CD4-positive, alpha-beta memory T cell (primary cell): ENCODE measurements around the gene USP47. TPM values are rescaled to one million over a fixed set of nuclear protein-coding genes. Genes with fewer than 3 reads are reported as not detected.

Experiments used
- CTCF ChIA-PET: fragments of 350-600 bp; sonication (Branson Sonifier 250); formaldehyde crosslinking; loops from one replicate; lab custom pipeline; 2021; ENCODE audit warnings: inconsistent platforms; ENCODE audit not compliant: partially characterized antibody; lab: Charles Lee
- POLR2A ChIA-PET: fragments of 350-600 bp; sonication (Branson Sonifier 250); formaldehyde crosslinking; loops from one replicate; lab custom pipeline; 2021; ENCODE audit not compliant: partially characterized antibody; lab: Charles Lee
- DNase-seq, 5 donors: peaks; one replicate each; pipeline versions ENCODE4 v3.0.0 to v3.0.0-alpha.2; 2020 to 2022; ENCODE audit warnings: mixed read lengths in 1 of 5
- H3K27ac ChIP-seq: one replicate; pipeline ENCODE4 v1.7.0; 2013; ENCODE audit warnings: low read depth, low read length
- H3K27me3 ChIP-seq: 2 replicates; pipeline ENCODE4 v1.7.0; 2013; ENCODE audit warnings: mild to moderate bottlenecking, low read length, moderate library complexity; ENCODE audit not compliant: insufficient read depth
- H3K36me3 ChIP-seq: 2 replicates; pipeline ENCODE4 v1.7.0; 2013; ENCODE audit warnings: mild to moderate bottlenecking, low read length, moderate library complexity; ENCODE audit not compliant: insufficient read depth
- H3K4me1 ChIP-seq: 2 replicates; pipeline ENCODE4 v1.7.0; 2013; ENCODE audit warnings: mild to moderate bottlenecking, low read length, moderate library complexity; ENCODE audit not compliant: insufficient read depth
- H3K4me3 ChIP-seq, 2 donors: one replicate each; pipeline ENCODE4 v1.7.0; 2013; ENCODE audit warnings: low read length in 2 of 2, mild to moderate bottlenecking in 1 of 2
- H3K9me3 ChIP-seq, 2 donors: one replicate each; pipeline ENCODE4 v1.7.0; 2013; ENCODE audit warnings: low read length in 2 of 2, control low read depth in 1 of 2; ENCODE audit not compliant: control insufficient read depth in 1 of 2
- H3K27ac Mint-ChIP-seq, 7 donors: one replicate each; pipeline ENCODE4 v1.8.0; 2020 to 2021; ENCODE audit warnings: mixed read lengths in 7 of 7, mild to moderate bottlenecking in 6 of 7, inconsistent platforms in 3 of 7, moderate library complexity in 3 of 7
- H3K27me3 Mint-ChIP-seq, 2 donors: one replicate each; pipeline ENCODE4 v1.8.0; 2020 to 2021; ENCODE audit warnings: mixed read lengths in 2 of 2
- H3K36me3 Mint-ChIP-seq, 2 donors: one replicate each; pipeline ENCODE4 v1.8.0; 2020 to 2021; ENCODE audit warnings: mixed read lengths in 2 of 2, inconsistent platforms in 1 of 2, mild to moderate bottlenecking in 1 of 2
- H3K4me1 Mint-ChIP-seq, 4 donors: one replicate each; pipeline ENCODE4 v1.8.0; 2020 to 2021; ENCODE audit warnings: mixed read lengths in 4 of 4, mild to moderate bottlenecking in 1 of 4
- H3K4me3 Mint-ChIP-seq, 8 donors: one replicate each; pipeline ENCODE4 v1.8.0; 2020 to 2021; ENCODE audit warnings: mixed read lengths in 8 of 8, mild to moderate bottlenecking in 7 of 8, moderate library complexity in 6 of 8, inconsistent platforms in 3 of 8
- H3K9me3 Mint-ChIP-seq, 8 donors: one replicate each; pipeline ENCODE4 v1.8.0; 2020 to 2021; ENCODE audit warnings: mixed read lengths in 8 of 8, mild to moderate bottlenecking in 5 of 8, inconsistent platforms in 3 of 8, moderate library complexity in 1 of 8
- intact Hi-C: fragments of 100-400 bp; cut with micrococcal nuclease; formaldehyde crosslinking; loops from one replicate; pipeline ENCODE4 v1.15.1; 2023
- polyA plus RNA-seq, 2 donors: library from polyadenylated mRNA; unstranded; fragments of 300-500 nt; fragmentation: Illumina TruSeq; gene quantifications; one replicate each; pipeline ENCODE4 v1.2.3, GENCODE V29; 2021
- total RNA-seq, 2 experiments: library from RNA; stranded (reverse); gene quantifications; one replicate each; pipeline ENCODE4 v1.2.3, GENCODE V29; 2021

USP47 gene
- total and polyA plus RNA-seq, 4 experiments from 2014 or later = 43.7 to 65.9 (median 56.9) TPM

GRCh38 chr11:11988099-11988651 lies 146.4 kb downstream of the USP47 start:
- Histone ChIP-seq H3K27me3 (no peaks in the 10 kb centered on the region), H3K4me1 (no peaks in the 10 kb centered on the region), H3K9me3 (no peaks in the 10 kb centered on the region), H3K36me3 (no peaks in the 10 kb centered on the region), H3K4me3 (no peak overlapping the region), H3K27ac (no peak overlapping the region)
- Mint-ChIP-seq H3K27ac (peak overlapping the region in 1 of 7 donors; percentile 65), H3K4me1 (peaks cover 0 to 6% (median 4%) of the 10 kb centered on the region in 4 donors), H3K27me3 (peaks cover 2 to 4% of the 10 kb centered on the region in 2 donors), H3K36me3 (no peaks in the 10 kb centered on the region), H3K4me3 (no peak overlapping the region), H3K9me3 (no peaks in the 10 kb centered on the region)
- DNase-seq = no peak
- ChIA-PET CTCF (no interaction called here), POLR2A (no interaction called here)
- intact Hi-C loops = no loop called here

DNA sequence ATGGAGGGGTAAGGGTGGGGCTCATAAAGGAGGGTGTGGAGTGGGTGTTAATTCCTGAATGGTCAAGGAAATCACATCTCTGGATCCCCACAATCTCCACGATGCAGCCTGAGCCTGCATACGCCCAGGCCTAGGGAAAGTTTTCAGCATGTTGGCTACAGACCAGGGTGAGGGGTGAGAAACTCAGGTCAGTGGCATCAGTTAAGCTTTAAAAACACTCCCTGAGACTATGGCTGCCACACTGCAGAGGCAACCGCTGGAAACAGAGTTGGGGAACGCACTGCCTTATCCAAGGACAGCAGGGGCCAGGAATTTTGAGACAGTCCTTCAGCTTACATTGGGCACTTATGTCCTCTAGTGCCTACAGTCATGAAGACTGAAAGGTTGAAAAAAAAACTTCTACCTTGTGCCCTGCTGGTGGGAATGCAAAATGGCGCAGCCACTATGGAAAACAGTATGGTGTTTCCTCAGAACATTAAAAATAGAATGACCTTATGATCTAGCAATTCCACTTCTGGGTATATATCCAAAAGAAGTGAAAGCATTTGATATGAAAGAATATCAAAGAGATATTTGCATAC lies 147.0 kb downstream of the USP47 start:
- no peaks in the 10 kb centered on the region for H3K9me3 Mint-ChIP-seq
- no peak overlapping the region for H3K27ac Mint-ChIP-seq
- Histone ChIP-seq H3K27me3 (no peaks in the 10 kb centered on the region), H3K36me3 (no peaks in the 10 kb centered on the region), H3K4me1 (no peaks in the 10 kb centered on the region), H3K4me3 (no peak overlapping the region), H3K9me3 (no peaks in the 10 kb centered on the region), H3K27ac (no peak overlapping the region)
- H3K27me3 Mint-ChIP-seq = peaks cover 4 to 5% of the 10 kb centered on the region in 2 donors
- H3K4me3 Mint-ChIP-seq = no peak overlapping the region
- POLR2A ChIA-PET = no interaction called here
- H3K36me3 Mint-ChIP-seq = no peaks in the 10 kb centered on the region
- no peak for DNase-seq
- intact Hi-C loops = no loop called here
- CTCF ChIA-PET = no interaction called here
- peaks cover 0 to 6% (median 4%) of the 10 kb centered on the region in 4 donors for H3K4me1 Mint-ChIP-seq

DNA sequence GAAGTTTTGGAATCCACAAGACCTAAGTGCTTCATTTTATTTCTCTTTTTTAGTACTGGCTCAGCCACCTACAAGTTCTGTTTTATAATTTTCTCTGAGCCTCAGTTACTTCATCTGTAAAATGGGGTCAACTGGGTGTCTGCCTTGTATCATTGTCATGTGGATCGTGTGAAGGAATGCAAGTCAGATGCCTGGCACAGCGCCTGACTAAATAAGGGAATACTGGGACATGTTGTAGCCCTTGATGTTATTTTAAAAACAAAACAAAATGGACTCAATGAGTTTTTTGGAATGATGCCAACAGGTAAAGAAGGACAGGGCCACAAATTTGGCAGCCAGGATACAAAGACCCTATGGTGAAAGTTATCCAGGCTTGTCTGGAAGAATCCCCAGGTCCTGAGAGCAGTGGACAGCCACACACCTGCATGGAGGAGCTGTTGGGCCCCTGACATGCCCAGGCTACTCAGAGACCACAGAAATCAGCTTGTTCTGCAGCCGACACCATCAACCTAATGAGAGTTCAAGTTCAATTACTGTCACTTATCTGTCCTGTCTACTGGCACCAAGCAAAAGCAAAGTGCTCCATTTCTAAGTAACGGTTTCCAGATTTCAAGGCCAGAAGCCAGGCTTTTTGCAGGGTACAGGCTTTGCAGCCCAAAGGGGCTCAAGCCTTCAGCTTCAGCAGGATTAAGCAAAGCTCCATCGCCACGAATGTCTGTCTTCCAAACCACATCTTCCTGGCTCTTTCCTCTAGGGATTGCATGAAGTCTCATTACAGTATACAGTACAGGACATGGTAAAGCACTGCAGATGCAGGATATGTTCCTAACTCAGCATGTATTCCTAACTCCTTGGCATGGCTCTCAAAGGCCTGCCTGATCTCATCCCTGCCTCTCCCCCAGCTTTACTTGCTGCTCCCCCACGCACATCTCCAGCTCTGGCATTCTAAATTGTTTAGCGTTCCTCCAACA lies 148.3 kb downstream of the USP47 start:
- no peak overlapping the region for H3K27ac Mint-ChIP-seq
- H3K4me3 Mint-ChIP-seq = no peak overlapping the region
- H3K36me3 Mint-ChIP-seq = no peaks in the 10 kb centered on the region
- no peak overlapping the region for H3K4me3 ChIP-seq
- no peaks in the 10 kb centered on the region for H3K36me3 ChIP-seq
- H3K9me3 ChIP-seq = no peaks in the 10 kb centered on the region
- H3K27me3 ChIP-seq = no peaks in the 10 kb centered on the region
- intact Hi-C loops = no loop called here
- no peak for DNase-seq
- peaks cover 0 to 6% (median 4%) of the 10 kb centered on the region in 4 donors for H3K4me1 Mint-ChIP-seq
- H3K27me3 Mint-ChIP-seq = peaks cover 6 to 8% of the 10 kb centered on the region in 2 donors
- ChIA-PET POLR2A (no interaction called here), CTCF (interaction anchor here (0.9 kb wide), 1 partner anchor 15 kb away, joined by 3 read pairs; no protein-coding TSS in a partner anchor)
- no peaks in the 10 kb centered on the region for H3K9me3 Mint-ChIP-seq
- no peak overlapping the region for H3K27ac ChIP-seq
- no peaks in the 10 kb centered on the region for H3K4me1 ChIP-seq

GRCh38 chr11:11992257-11993212 lies 150.8 kb downstream of the USP47 start:
- Mint-ChIP-seq H3K27ac (no peak overlapping the region), H3K4me3 (no peak overlapping the region), H3K4me1 (peaks cover 4 to 6% (median 5%) of the 10 kb centered on the region in 4 donors), H3K27me3 (peaks cover 12 to 15% of the 10 kb centered on the region in 2 donors), H3K9me3 (no peaks in the 10 kb centered on the region), H3K36me3 (no peaks in the 10 kb centered on the region)
- CTCF ChIA-PET = no interaction called here
- DNase-seq = no peak
- H3K36me3 ChIP-seq = no peaks in the 10 kb centered on the region
- no peak overlapping the region for H3K4me3 ChIP-seq
- no peaks in the 10 kb centered on the region for H3K9me3 ChIP-seq
- no peaks in the 10 kb centered on the region for H3K27me3 ChIP-seq
- no peak overlapping the region for H3K27ac ChIP-seq
- intact Hi-C loops = no loop called here
- POLR2A ChIA-PET = no interaction called here
- H3K4me1 ChIP-seq = peaks cover 4% of the 10 kb centered on the region

GRCh38 chr11:11993839-11994238 lies 152.1 kb downstream of the USP47 start:
- Mint-ChIP-seq H3K4me3 (no peak overlapping the region), H3K27me3 (peaks cover 12 to 15% of the 10 kb centered on the region in 2 donors), H3K9me3 (no peaks in the 10 kb centered on the region), H3K36me3 (no peaks in the 10 kb centered on the region), H3K27ac (no peak overlapping the region), H3K4me1 (peaks cover 9 to 19% (median 11%) of the 10 kb centered on the region in 4 donors)
- no peak overlapping the region for H3K4me3 ChIP-seq
- no peaks in the 10 kb centered on the region for H3K9me3 ChIP-seq
- H3K27me3 ChIP-seq = no peaks in the 10 kb centered on the region
- intact Hi-C loops = no loop called here
- peaks cover 11% of the 10 kb centered on the region for H3K4me1 ChIP-seq
- ChIA-PET POLR2A (no interaction called here), CTCF (no interaction called here)
- DNase-seq = no peak
- no peaks in the 10 kb centered on the region for H3K36me3 ChIP-seq
- no peak overlapping the region for H3K27ac ChIP-seq

- H3K27ac Mint-ChIP-seq = peak overlapping the region in 2 of 7 donors; percentile 19 to 38
- intact Hi-C loops = no loop called here
Measured at GRCh38 chr11:11995601-11996000, 153.8 kb downstream of the USP47 start.

More at GRCh38 chr11:11995601-11996000, 153.8 kb downstream of the USP47 start:
- no peaks in the 10 kb centered on the region for H3K36me3 ChIP-seq
- Mint-ChIP-seq H3K27me3 (peaks cover 10 to 17% of the 10 kb centered on the region in 2 donors), H3K36me3 (no peaks in the 10 kb centered on the region), H3K4me1 (peaks cover 13 to 22% (median 14%) of the 10 kb centered on the region in 4 donors), H3K9me3 (no peaks in the 10 kb centered on the region), H3K4me3 (no peak overlapping the region)
- H3K27me3 ChIP-seq = no peaks in the 10 kb centered on the region
- H3K4me1 ChIP-seq = peaks cover 11% of the 10 kb centered on the region
- peak in 1 of 5 donors; percentile 25 for DNase-seq
- CTCF ChIA-PET = interaction anchor here (1.0 kb wide), 1 partner anchor 29 kb away, joined by 3 read pairs; no protein-coding TSS in a partner anchor
- POLR2A ChIA-PET = no interaction called here
- H3K27ac ChIP-seq = no peak overlapping the region
- H3K4me3 ChIP-seq = no peak overlapping the region
- H3K9me3 ChIP-seq = no peaks in the 10 kb centered on the region
